ENCODE data around the gene MKI67. TPM values are rescaled to one million over a fixed set of nuclear protein-coding genes. Genes with fewer than 3 reads are reported as not detected.

The MKI67 gene, protein sequence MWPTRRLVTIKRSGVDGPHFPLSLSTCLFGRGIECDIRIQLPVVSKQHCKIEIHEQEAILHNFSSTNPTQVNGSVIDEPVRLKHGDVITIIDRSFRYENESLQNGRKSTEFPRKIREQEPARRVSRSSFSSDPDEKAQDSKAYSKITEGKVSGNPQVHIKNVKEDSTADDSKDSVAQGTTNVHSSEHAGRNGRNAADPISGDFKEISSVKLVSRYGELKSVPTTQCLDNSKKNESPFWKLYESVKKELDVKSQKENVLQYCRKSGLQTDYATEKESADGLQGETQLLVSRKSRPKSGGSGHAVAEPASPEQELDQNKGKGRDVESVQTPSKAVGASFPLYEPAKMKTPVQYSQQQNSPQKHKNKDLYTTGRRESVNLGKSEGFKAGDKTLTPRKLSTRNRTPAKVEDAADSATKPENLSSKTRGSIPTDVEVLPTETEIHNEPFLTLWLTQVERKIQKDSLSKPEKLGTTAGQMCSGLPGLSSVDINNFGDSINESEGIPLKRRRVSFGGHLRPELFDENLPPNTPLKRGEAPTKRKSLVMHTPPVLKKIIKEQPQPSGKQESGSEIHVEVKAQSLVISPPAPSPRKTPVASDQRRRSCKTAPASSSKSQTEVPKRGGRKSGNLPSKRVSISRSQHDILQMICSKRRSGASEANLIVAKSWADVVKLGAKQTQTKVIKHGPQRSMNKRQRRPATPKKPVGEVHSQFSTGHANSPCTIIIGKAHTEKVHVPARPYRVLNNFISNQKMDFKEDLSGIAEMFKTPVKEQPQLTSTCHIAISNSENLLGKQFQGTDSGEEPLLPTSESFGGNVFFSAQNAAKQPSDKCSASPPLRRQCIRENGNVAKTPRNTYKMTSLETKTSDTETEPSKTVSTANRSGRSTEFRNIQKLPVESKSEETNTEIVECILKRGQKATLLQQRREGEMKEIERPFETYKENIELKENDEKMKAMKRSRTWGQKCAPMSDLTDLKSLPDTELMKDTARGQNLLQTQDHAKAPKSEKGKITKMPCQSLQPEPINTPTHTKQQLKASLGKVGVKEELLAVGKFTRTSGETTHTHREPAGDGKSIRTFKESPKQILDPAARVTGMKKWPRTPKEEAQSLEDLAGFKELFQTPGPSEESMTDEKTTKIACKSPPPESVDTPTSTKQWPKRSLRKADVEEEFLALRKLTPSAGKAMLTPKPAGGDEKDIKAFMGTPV (N-terminal part only)
- 0.47 and 0.58 TPM in 2 replicates for total RNA-seq
- total RNA-seq (2013), result 1.4 TPM
- 0.36 and 0.82 TPM in 2 replicates for polyA plus RNA-seq
- polyA minus RNA-seq, result 0.94 and 3.9 TPM in 2 replicates

DNA sequence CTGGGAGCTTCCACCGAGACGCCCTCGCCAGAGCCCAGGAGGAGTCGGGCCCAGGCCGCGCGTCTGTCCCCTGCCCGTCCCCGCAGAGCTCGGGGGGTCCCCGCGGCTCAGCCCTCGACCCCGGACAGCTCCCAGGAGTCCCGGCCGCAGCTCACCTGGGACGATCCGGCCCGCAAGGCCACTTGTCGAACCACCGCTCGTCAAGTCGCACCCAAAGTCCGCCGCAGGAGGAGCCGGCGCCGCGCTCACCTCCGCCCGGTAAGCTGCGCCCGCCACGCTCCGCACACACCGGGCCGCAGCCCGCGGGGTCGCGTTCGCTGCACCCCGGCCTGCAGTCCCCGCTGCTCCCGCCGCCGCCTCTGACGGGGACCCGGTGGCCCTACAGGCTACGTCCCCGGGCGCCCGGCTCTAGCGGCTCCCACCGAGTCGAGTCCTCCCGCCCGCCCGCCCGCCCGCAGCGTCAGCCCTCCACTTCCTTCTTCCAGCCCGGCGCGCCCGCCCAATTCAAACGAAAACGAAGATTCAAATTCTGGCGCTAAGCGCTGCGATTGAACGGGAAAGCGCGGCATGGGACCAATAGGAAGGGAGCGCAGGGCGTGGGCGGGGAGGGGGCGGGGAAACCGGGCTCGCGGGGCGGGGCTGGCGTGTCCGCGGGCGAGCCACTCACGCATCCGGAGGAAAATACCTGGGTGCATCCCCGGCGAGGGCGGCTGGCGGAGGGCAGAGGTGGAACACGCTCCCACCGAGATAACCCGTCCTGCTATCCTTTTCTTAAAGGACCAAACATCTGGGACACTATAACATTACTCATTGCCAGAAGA is at the start of gene MKI67:
Gene MKI67, minus strand, starts transcription at position 480 of the 821 bp plus-strand sequence. CDS start 756 bp downstream, outside the sequence.
- under 1% methylated on average over 94 of the region's 95 CpGs for WGBS (ENCODE audit: insufficient coverage)
- ChIA-PET POLR2A (no interaction called here), CTCF (interaction anchor here (0.6 to 1.3 kb wide), 7 partner anchors 9 to 115 kb away, joined by 3 to 4 read pairs (median 3); no protein-coding TSS in a partner anchor)
- Histone ChIP-seq H3K4me3 (ENCODE audit: control extremely low read depth in 1 of 5, extremely low read depth in 1 of 5, insufficient read depth in 1 of 5, low read depth in 2 of 5, low read length in 4 of 5) (peak within 1 kb of the TSS; percentile 60 to 96 (median 73)), H3K27me3 (replicated peaks in 1 of 4; ENCODE audit: control extremely low read depth in 1 of 4, control insufficient read depth in 3 of 4, insufficient read depth in 4 of 4, low read length in 3 of 4) (peaks cover 0 to 23% (median 19%) of the 10 kb centered on the region in 4 experiments), H3K79me2 (ENCODE audit: control insufficient read depth, insufficient read depth, low read length) (peaks cover 33% of the 10 kb centered on the region), H3K9ac (ENCODE audit: low read length) (peak within 1 kb of the TSS; percentile 83), H3K4me2 (replicated peaks; ENCODE audit: low read depth, low read length, poor library complexity, severe bottlenecking) (peak within 1 kb of the TSS; percentile 97), H3K4me1 (ENCODE audit: control insufficient read depth in 2 of 2, insufficient read depth in 2 of 2, low read length in 2 of 2) (peaks cover 18 to 23% of the 10 kb centered on the region in 2 donors), H3K9me3 (ENCODE audit: control extremely low read depth in 1 of 3, control insufficient read depth in 2 of 3, insufficient read depth in 1 of 3, low read length in 2 of 3) (peaks cover 0 to 1% (median 0%) of the 10 kb centered on the region in 3 donors), H4K20me1 (ENCODE audit: control insufficient read depth, insufficient read depth, low read length, poor library complexity, severe bottlenecking) (no peaks in the 10 kb centered on the region), H3K27ac (ENCODE audit: low read length in 2 of 2) (peak within 1 kb of the TSS; percentile 72 to 74), H2AFZ (ENCODE audit: insufficient read depth, low read depth, low read length, poor library complexity, severe bottlenecking) (peak within 1 kb of the TSS; percentile 80), H3K36me3 (replicated peaks in 1 of 2; ENCODE audit: control extremely low read depth in 1 of 2, control insufficient read depth in 1 of 2, extremely low read depth in 1 of 2, insufficient read depth in 2 of 2, low read length in 1 of 2) (no peaks in the 10 kb centered on the region)
- DNase-seq, result peak; percentile 94
- Mint-ChIP-seq H3K4me1 (peaks cover 29% of the 10 kb centered on the region), H3K4me3 (peak within 1 kb of the TSS; percentile 89), H3K9me3 (ENCODE audit: insufficient read depth) (no peaks in the 10 kb centered on the region), H3K27me3 (peaks cover 27% of the 10 kb centered on the region), H3K27ac (peak within 1 kb of the TSS; percentile 66)
- TF ChIP-seq CTCF (IDR thresholded peaks at IDR 0.05) (no peak), EZH2 (IDR thresholded peaks at IDR 0.05; ENCODE audit: borderline replicate concordance, insufficient read depth, low read depth, low read length, poor library complexity, severe bottlenecking) (no peak)
- peak; percentile 94 for ATAC-seq (ENCODE audit: low read depth)
- intact Hi-C loops (cut with micrococcal nuclease), result loop anchor here (1.0 to 5.0 kb wide), 5 partner anchors 21 to 1341 kb away; partner anchors contain the start of gene MGMT

Data from B cell (primary cell).